Left lung (tissue), 10 donors: ENCODE measurements around the gene SAMD4B. TPM values are rescaled to one million over a fixed set of nuclear protein-coding genes. Genes with fewer than 3 reads are reported as not detected.

Source experiments
- ATAC-seq: fragments of 200-7000 bp; cut with Tn5 transposase; one replicate; pipeline ENCODE4 v1.9.1; 2020; ENCODE audit warnings: moderate library complexity
- DNase-seq, 4 donors: peaks; one replicate each; pipeline ENCODE4 v3.0.0-alpha.2; 2013 to 2020
- H3K27ac ChIP-seq, 2 donors: fragments of 200-600 bp; sonication (generic) in 1 of 2; one replicate each; pipeline versions ENCODE4 v1.5.0 to v1.8.0; 2020 to 2021
- H3K27me3 ChIP-seq, 2 donors: fragments of 200-600 bp; sonication (generic) in 1 of 2; one replicate each; pipeline versions ENCODE4 v1.5.0 to v1.8.0; 2020 to 2021
- H3K36me3 ChIP-seq, 2 donors: fragments of 200-600 bp; sonication (generic) in 1 of 2; one replicate each; pipeline versions ENCODE4 v1.5.0 to v1.8.0; 2020 to 2021
- H3K4me1 ChIP-seq, 2 donors: fragments of 200-600 bp; one replicate each; pipeline ENCODE4 v1.8.0; 2021
- H3K4me3 ChIP-seq, 2 donors: fragments of 200-600 bp; sonication (generic) in 1 of 2; one replicate each; pipeline versions ENCODE4 v1.5.0 to v1.8.0; 2020 to 2021; ENCODE audit warnings: mild to moderate bottlenecking in 1 of 2
- H3K9me3 ChIP-seq, 2 donors: fragments of 200-600 bp; sonication (generic) in 1 of 2; one replicate each; pipeline versions ENCODE4 v1.5.0 to v1.8.0; 2020 to 2021
- intact Hi-C, 2 donors: fragments of 100-400 bp; cut with DNase I; formaldehyde crosslinking; loops; one replicate each; pipeline versions ENCODE4 v1.11.2 to v1.14.2; 2022
- polyA plus RNA-seq, 6 donors: library from polyadenylated mRNA; unstranded; fragments of 120-200 nt; gene quantifications; one replicate each; pipeline ENCODE4 v1.2.1, GENCODE V29; 2013; ENCODE audit not compliant: insufficient read length in 6 of 6
- total RNA-seq, 2 donors: library from RNA; stranded (reverse); fragmentation: NEBNext Ultra II Directional; extraction: Animal tissue kit (Norgen Biotek cat#: 25700); gene quantifications; one replicate each; pipeline ENCODE4 v1.2.1, GENCODE V29; 2021
- TF ChIP-seq, protein P1 (sequence below), 2 donors: fragments of 200-600 bp; sonication (generic) in 1 of 2; IDR thresholded peaks; one replicate each; pipeline versions ENCODE4 v1.5.0 to v1.8.0; 2021; ENCODE audit warnings: antibody characterized with exemption in 2 of 2
- donor health status: DM: no; HTN: yes; CAD: no.
- donor health status: DM: no; HTN: no; CAD: no.

The SAMD4B gene
- total and polyA plus RNA-seq, 8 donors = 74.1 to 127 (median 107) TPM

DNA sequence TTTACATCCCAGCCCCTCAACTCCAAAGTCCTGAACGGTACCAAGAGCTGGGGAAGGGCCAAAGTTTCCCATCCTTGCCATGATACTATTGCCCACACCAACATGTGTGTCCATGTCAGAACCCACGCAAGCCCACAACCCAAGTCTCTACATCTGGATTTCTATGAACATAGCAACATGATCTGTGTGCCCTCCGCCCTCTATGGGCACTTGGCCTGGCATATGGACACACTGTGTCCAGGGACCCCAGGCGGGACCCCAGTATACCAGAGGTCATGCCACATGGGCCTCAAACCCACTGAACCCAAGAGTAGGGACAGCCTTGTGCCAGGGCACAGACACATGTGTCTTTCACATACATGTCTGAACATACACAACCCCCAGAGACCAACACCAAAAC is 23.5 kb upstream of the SAMD4B start:
- intact Hi-C loops = no loop called here
- peaks cover 0 to 18% of the 10 kb centered on the region in 2 donors for H3K27me3 ChIP-seq

DNA sequence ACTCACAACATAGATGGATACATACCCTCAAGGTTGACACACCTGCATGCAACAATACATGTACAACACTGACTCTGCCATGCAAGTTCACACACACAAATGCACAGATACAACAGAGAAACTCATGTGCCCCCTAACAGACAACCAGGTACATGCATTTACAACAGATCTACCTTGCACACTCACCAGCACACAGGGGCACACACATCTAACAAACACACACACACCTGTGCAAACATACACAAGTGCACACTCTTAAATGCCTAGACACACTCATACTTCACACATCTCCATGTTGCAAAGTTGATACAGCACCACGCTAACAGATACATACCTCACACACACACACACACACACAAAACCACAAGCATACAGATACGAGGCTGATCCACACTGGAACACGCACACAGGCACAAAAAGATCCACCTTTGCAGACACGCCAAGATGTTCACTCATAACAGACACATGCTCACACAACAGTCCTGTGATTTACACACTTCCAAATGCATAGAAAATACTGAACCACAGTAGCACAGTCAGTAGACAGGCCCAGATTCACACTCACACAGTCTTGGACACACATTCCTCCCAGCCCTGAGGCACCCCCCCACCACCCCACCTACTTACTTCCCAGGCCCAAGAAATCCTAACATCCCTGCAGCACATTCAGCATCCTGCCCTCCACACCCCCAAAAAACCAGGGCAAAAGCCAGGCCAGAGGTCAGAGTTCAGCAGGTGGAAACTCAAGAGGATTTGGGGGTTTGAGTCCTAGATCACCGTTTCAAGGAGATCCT is 22.9 kb upstream of the SAMD4B start:
- intact Hi-C loops = no loop called here
- peaks cover 0 to 12% of the 10 kb centered on the region in 2 donors for H3K36me3 ChIP-seq
- TF ChIP-seq, protein P1, sequence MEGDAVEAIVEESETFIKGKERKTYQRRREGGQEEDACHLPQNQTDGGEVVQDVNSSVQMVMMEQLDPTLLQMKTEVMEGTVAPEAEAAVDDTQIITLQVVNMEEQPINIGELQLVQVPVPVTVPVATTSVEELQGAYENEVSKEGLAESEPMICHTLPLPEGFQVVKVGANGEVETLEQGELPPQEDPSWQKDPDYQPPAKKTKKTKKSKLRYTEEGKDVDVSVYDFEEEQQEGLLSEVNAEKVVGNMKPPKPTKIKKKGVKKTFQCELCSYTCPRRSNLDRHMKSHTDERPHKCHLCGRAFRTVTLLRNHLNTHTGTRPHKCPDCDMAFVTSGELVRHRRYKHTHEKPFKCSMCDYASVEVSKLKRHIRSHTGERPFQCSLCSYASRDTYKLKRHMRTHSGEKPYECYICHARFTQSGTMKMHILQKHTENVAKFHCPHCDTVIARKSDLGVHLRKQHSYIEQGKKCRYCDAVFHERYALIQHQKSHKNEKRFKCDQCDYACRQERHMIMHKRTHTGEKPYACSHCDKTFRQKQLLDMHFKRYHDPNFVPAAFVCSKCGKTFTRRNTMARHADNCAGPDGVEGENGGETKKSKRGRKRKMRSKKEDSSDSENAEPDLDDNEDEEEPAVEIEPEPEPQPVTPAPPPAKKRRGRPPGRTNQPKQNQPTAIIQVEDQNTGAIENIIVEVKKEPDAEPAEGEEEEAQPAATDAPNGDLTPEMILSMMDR (IDR thresholded peaks at IDR 0.05) = no peak
- DNase-seq = no peak
- H3K4me3 ChIP-seq = no peak overlapping the region
- peaks cover 0 to 4% of the 10 kb centered on the region in 2 donors for H3K4me1 ChIP-seq
- no peak for ATAC-seq
- H3K9me3 ChIP-seq = no peaks in the 10 kb centered on the region
- no peak overlapping the region for H3K27ac ChIP-seq
- peaks cover 0 to 18% of the 10 kb centered on the region in 2 donors for H3K27me3 ChIP-seq

More for the DNA sequence above, 23.5 kb upstream of the SAMD4B start:
- DNase-seq (peak in 1 of 4 donors; percentile 18), ATAC-seq (no peak)
- H3K36me3 ChIP-seq = peaks cover 0 to 18% of the 10 kb centered on the region in 2 donors
- peaks cover 0 to 4% of the 10 kb centered on the region in 2 donors for H3K4me1 ChIP-seq
- TF ChIP-seq, protein P1 (IDR thresholded peaks at IDR 0.05) = no peak
- no peak overlapping the region for H3K27ac ChIP-seq
- H3K9me3 ChIP-seq = no peaks in the 10 kb centered on the region
- H3K4me3 ChIP-seq = no peak overlapping the region

DNA sequence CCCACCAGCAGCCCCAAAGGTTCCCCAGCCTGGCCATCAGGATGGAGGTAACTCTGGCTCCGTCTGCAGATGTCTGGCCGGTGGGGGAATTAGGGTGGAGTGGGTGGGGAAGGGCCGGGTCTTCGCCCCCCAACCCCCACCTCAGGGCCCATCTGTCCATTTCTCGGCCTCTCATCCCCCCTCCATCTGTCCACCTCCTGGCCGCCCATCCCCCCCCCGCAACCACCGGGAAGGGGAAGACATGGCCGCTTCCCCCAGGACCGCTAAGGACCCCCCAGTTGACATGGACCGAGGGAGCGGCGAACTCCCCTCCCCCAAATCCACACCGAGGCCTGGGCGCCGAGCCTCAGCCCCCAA is 22.4 kb upstream of the SAMD4B start:
- peaks cover 0 to 8% of the 10 kb centered on the region in 2 donors for H3K4me1 ChIP-seq
- TF ChIP-seq, protein P1 (IDR thresholded peaks at IDR 0.05) = no peak
- ATAC-seq = no peak
- H3K27ac ChIP-seq = no peak overlapping the region
- H3K9me3 ChIP-seq = no peaks in the 10 kb centered on the region
- peak in 1 of 4 donors; percentile 58 for DNase-seq
- H3K36me3 ChIP-seq = peaks cover 0 to 6% of the 10 kb centered on the region in 2 donors
- peaks cover 0 to 18% of the 10 kb centered on the region in 2 donors for H3K27me3 ChIP-seq
- intact Hi-C loops = no loop called here
- H3K4me3 ChIP-seq = no peak overlapping the region

DNA sequence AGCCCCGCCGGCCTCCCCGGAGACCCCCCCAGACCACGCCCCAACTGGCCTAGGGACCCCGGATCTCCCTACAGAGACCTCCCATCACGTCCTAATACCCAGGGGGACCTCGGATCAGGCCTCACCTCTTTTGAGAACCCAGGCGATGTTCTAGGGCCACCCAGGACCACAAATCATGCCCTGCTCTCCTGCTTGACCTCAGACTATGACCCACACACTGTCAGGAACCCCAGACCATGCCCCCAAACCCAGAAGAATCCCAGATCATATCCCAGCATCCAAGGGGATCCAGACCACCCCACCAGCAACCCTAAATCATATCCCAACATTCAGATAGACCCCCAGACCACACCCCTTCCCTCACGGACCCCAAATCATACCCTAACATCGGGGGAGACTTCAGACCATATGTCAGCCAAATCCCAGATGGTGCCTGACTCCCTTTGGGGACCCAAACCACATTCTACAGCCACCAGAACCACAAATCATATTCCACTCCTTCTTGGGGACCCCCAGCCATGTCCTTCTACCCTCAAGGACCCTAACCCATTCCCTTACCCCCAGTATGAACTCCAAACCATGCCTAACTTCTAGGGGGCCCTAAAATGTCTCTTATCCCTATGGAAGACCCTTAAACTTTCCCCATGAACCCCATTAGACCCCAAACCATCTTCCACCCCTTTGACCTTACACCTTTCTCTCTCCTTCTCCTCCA is 20.9 kb upstream of the SAMD4B start:
- ATAC-seq = no peak
- Histone ChIP-seq H3K27ac (no peak overlapping the region), H3K4me3 (no peak overlapping the region), H3K4me1 (peaks cover 0 to 11% of the 10 kb centered on the region in 2 donors), H3K36me3 (no peaks in the 10 kb centered on the region), H3K27me3 (peaks cover 0 to 18% of the 10 kb centered on the region in 2 donors), H3K9me3 (no peaks in the 10 kb centered on the region)
- intact Hi-C loops = no loop called here
- TF ChIP-seq, protein P1 (IDR thresholded peaks at IDR 0.05) = no peak
- DNase-seq = no peak

DNA sequence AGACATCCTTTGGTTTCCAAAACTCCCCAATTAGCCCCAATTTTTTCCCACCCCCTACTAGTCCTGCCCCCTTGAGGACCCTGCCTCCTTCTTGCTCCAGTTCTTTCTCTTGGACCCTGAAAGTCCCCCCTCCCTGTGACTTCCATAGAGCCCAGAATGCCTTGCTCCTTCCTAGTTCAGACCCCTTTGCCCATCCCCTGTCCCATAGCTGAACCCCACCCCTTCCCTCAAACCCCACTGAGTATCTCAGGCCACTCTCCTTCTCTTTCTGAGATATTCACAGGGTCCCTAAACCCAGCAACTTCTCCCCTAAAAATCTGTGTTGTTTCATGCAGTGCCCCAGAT is 20.4 kb upstream of the SAMD4B start:
- intact Hi-C loops = no loop called here
- H3K4me3 ChIP-seq = no peak overlapping the region
- peaks cover 0 to 11% of the 10 kb centered on the region in 2 donors for H3K4me1 ChIP-seq
- H3K9me3 ChIP-seq = no peaks in the 10 kb centered on the region
- no peaks in the 10 kb centered on the region for H3K36me3 ChIP-seq
- no peak for ATAC-seq
- H3K27ac ChIP-seq = no peak overlapping the region
- TF ChIP-seq, protein P1 (IDR thresholded peaks at IDR 0.05) = no peak
- DNase-seq = no peak
- H3K27me3 ChIP-seq = peaks cover 0 to 18% of the 10 kb centered on the region in 2 donors
